GM21619 (cell line): Measurements from ENCODE around the gene ZBED6.
"Not testable (repeated sequence)": the region's sequence is repeated elsewhere in the genome, so short reads cannot be mapped to it uniquely, and the experiment has no call there.

ENCODE experiments used
- ATAC-seq: cut with Tn5 transposase; IDR thresholded peaks from one replicate; pipeline ENCODE4 v1.9.1; 2021; ENCODE audit not compliant: unreplicated experiment

Gene ZBED6

GRCh38 chr1:203795441-203796235, at the start of gene ZBED6, which contains the start of gene ZC3H11A:
TSS of gene ZBED6 (plus strand) at chr1:203795623. CDS start at chr1:203797523, 1,900 bp downstream.
TSS of gene ZC3H11A (plus strand) at chr1:203795623. CDS start at chr1:203817071, 21,448 bp downstream.
- ATAC-seq: peak; percentile 97

- ATAC-seq: no peak
These were observed 49.1 kb upstream of the ZBED6 start for GRCh38 chr1:203746281-203746680.

GRCh38 chr1:203751051-203751450, 44.4 kb upstream of the ZBED6 start:
- no peak for ATAC-seq

GRCh38 chr1:203751618-203752361, 43.6 kb upstream of the ZBED6 start:
- ATAC-seq: not testable (repeated sequence)

DNA sequence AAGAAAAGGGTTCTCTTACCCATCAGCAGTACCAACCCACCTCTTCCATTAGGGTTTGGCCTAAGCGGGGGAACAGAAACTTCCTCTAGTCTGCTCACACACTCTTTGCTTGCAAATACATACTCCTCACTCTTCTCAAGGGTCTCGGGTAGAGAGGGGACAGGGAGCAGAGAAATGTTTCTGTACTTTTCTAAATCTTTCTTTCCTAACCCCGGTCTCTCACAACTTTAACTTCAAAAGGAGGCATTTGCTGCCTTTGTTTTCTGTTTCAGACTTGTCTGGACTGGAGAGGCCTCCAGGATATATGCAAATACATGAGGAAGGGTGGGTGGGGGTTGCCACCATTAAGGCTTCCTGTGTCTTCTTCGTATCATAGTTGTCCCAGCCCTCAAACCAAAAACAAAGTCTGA, 41.0 kb upstream of the ZBED6 start:
- peak; percentile 66 for ATAC-seq

DNA sequence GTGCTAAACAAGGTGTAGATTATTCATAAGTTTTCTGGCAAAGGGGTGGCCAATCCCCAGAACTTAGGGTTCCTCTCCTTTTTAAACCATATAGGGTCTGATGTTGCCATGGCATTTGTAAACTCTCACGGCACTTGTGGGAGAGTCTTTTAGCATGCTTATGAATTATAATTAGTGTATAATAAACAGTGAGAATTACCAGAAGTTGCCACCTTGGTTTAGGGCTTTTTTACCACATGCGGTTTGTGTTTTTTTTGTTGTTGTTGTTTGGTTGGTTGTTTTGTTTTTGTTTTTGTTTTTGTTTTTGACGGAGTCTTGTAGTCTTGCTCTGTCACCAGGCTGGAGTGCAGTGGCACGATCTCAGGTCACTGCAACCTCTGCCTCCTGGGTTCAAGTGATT, 39.4 kb upstream of the ZBED6 start:
- ATAC-seq: no peak

GRCh38 chr1:203758749-203759148, 36.7 kb upstream of the ZBED6 start:
- not testable (repeated sequence) for ATAC-seq

DNA sequence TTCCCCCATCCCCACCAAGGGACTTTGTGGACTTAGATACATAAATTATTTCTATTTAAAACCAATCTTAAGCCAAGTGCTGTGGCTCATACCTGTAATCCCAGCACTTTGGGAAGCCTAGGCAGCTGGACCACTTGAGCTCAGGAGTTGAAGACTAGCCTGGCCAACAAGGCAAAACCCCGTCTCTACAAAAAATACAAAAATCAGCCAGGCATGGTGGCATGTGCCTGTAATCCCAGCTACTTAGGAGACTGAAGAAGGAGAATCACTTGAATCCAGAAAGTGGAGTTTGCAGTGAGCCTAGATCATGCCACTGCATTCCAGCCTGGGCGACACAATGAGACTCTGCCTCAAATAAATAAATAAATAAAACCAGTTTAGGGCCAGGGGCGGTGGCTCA, 34.9 kb upstream of the ZBED6 start:
- no peak for ATAC-seq

DNA sequence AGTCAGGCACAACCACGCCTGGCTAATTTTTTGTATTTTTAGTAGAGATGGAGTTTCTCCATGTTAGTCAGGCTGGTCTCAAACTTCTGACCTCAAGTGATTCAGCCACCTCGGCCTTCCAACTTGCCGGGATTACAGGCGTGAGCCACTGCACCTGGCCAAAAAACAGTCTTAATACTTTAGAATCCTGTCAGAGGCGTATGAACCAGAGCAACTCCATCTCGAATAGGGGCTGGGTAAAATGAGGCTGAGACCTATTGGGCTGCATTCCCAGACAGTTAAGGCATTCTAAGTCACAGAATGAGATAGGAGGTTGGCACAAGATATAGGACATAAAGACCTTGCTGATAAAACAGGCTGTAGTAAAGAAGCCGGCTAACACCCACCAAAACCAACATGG, 33.5 kb upstream of the ZBED6 start:
- ATAC-seq: not testable (repeated sequence)

- no peak for ATAC-seq
These were observed 31.9 kb upstream of the ZBED6 start for GRCh38 chr1:203763505-203763904.

GRCh38 chr1:203764105-203765028, 31.1 kb upstream of the ZBED6 start:
- ATAC-seq: no peak

DNA sequence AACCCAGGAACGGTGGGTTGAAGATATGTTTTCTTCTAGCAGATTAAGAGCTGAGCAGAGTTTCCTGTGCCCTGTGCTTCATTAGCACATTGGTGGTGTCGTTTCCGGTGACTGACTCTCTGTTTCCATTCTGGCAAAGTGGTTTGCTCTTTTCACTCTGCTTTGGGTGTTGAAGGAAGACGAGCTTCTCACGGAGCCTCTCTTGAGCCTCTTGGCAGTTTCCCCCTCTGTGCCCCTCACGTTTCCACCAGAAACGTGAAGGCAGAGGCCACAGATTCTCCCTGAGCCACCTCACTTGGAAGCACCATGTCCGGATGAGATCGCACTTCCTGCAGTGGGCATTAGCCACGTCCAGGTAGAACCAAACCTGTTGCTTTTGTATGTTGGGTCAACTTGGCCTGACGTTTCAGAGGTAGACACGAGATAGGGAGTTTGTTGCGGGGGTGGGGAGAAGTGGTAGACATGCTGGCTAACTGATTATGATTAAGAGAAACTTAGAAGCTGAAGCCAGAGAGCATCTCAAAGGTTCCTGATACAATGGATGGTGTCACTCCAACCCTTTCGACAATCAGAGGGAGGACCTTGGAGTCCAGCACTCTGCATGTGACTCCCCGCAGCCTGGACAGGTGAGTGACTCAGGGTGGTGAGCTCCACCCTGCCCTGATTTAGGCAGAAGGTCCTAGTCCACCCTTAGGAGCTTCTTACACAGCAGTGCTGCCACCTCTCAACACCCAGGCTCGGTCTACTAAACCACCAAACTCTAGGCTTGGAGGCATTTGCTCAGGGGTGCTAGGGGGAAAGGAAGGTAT, 30.2 kb upstream of the ZBED6 start, which contains the start of gene LAX1:
Gene LAX1, plus strand, starts transcription at position 155 of the 809 bp plus-strand sequence. Its CDS starts 383 bp downstream, at position 538.
- peak; percentile 91 for ATAC-seq

- no peak for ATAC-seq
These were observed 27.2 kb upstream of the ZBED6 start for GRCh38 chr1:203768256-203768655.

- no peak for ATAC-seq
These were observed 25.7 kb upstream of the ZBED6 start for GRCh38 chr1:203769505-203770343.

DNA sequence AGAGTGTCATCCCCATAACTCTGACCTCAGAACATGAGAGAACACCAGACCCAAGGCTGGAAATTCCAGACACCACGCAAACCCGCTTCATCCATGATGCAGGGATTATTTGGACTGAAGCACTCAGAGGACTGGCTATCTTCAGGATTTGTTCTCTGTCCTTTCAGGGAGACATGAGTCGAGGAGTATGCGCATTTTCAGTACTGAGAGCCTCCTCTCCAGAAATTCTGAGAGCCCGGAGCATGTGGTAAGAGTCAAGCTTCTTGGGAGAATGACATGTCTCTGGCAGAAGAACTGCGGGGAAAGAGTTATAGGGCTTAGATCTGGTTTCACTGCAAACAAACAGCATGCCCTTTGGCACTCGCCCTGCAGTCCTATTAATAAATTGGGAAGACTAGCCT, 23.5 kb upstream of the ZBED6 start:
- ATAC-seq: no peak

DNA sequence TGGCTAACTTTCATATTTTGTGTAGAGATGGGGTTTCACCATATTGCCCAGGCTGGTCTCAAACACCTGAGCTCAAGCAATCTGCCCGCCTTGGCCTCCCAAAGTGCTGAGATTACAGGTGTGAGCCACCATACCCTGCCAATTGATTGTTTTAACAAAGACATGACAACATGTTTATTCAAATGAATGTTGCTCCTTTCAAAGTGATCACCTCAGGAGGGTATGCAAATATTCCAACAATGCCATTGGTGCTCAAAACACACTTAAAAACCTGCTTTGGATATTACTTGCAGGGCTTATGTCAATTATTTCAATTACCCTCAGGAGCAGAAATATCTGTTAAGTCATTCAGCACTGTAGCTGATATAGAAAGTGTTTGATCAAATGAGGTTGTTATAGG, 22.6 kb upstream of the ZBED6 start:
- ATAC-seq: no peak

- ATAC-seq: no peak
These were observed 18.8 kb upstream of the ZBED6 start for GRCh38 chr1:203776636-203777035.

GRCh38 chr1:203777596-203777995, 17.8 kb upstream of the ZBED6 start:
- no peak for ATAC-seq

DNA sequence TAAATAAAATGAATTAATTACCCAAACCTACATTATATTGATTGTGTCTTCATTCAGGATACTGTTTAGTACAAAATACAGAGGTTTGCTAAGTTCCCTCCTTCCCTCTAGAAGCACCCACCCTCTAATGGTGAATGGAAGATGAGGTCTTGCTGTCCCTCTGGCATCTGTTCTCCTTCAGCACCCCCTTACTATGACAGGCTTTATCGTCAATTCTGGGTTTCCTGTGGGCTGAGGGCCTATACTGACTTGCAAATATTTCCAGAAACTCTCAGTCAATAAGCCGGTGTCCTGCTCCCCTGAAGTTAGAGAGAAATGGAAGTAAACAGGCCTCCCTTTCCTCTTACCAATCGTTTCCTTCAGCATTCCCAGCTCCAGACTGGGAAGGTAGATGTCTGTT, 17.3 kb upstream of the ZBED6 start:
- no peak for ATAC-seq
